H1 (cell line): ENCODE measurements around the gene SYTL2. TPM values are rescaled to one million over a fixed set of nuclear protein-coding genes. Genes with fewer than 3 reads are reported as not detected.

Experiments used
- CTCF ChIA-PET: fragments of 300-600 bp; sonication (Branson Sonifier 250); formaldehyde crosslinking; loops from one replicate; lab custom pipeline; 2021; ENCODE audit not compliant: partially characterized antibody; lab: Charles Lee
- POLR2A ChIA-PET: fragments of 300-600 bp; sonication (Branson Sonifier 250); formaldehyde crosslinking; loops from one replicate; lab custom pipeline; 2021; ENCODE audit warnings: inconsistent platforms; ENCODE audit not compliant: partially characterized antibody; lab: Charles Lee
- DNase-seq, 2 experiments: peaks; one replicate each; pipeline versions ENCODE4 v3.0.0 to v3.0.0-alpha.2; 2010 to 2022; ENCODE audit warnings: low spot score in 2 of 2, low read depth in 1 of 2, mixed read lengths in 1 of 2
- FAIRE-seq: peaks from 2 replicates; lab custom pipeline; 2011; peaks lifted over from hg19 to GRCh38; lab: Jason Lieb, UNC
- H2AFZ ChIP-seq: 2 replicates; pipeline ENCODE4 v1.8.1; 2012; ENCODE audit warnings: low read length, inconsistent platforms
- H2AK5ac ChIP-seq: 2 replicates; pipeline ENCODE4 v1.6.1; 2013; ENCODE audit warnings: low read depth, low read length
- H2BK120ac ChIP-seq: replicated peaks from 2 replicates; pipeline ENCODE3; 2013; ENCODE audit warnings: low read depth, low read length, inconsistent platforms
- H2BK12ac ChIP-seq: 2 replicates; pipeline ENCODE4 v1.6.1; 2013; ENCODE audit warnings: low read depth, low read length
- H2BK15ac ChIP-seq: 2 replicates; pipeline ENCODE4 v1.6.1; 2013; ENCODE audit warnings: low read length
- H2BK20ac ChIP-seq: 2 replicates; pipeline ENCODE4 v1.6.1; 2013; ENCODE audit warnings: low read length
- H2BK5ac ChIP-seq: 2 replicates; pipeline ENCODE4 v1.6.1; 2013; ENCODE audit warnings: low read depth, low read length
- H3K14ac ChIP-seq: 2 replicates; pipeline ENCODE4 v1.6.1; 2013; ENCODE audit warnings: inconsistent platforms; ENCODE audit not compliant: insufficient read length
- H3K18ac ChIP-seq: 2 replicates; pipeline ENCODE4 v1.6.1; 2013; ENCODE audit warnings: low read length; ENCODE audit errors: extremely low read depth
- H3K23ac ChIP-seq: 2 replicates; pipeline ENCODE4 v1.6.1; 2013; ENCODE audit warnings: inconsistent platforms; ENCODE audit not compliant: insufficient read length
- H3K23me2 ChIP-seq: 2 replicates; pipeline ENCODE4 v1.6.1; 2013; ENCODE audit warnings: low read depth, low read length
- H3K27ac ChIP-seq: 2 replicates; pipeline ENCODE4 v1.6.1; 2011; ENCODE audit warnings: low read depth, low read length, inconsistent platforms
- H3K27me3 ChIP-seq, 4 experiments: replicated peaks in 1 of 4; 1 replicate in 1 of 4; 2 replicates in 3 of 4; pipeline versions ENCODE4 v1.6.1 to v1.8.1; 2011 to 2013; ENCODE audit warnings: low read length in 3 of 4, mild to moderate bottlenecking in 3 of 4, inconsistent platforms in 2 of 4, mixed read lengths in 2 of 4, moderate library complexity in 1 of 4; ENCODE audit not compliant: control insufficient read depth in 3 of 4, insufficient read depth in 3 of 4; ENCODE audit errors: extremely low read depth in 1 of 4
- H3K36me3 ChIP-seq, 4 experiments: 2 replicates each; pipeline versions ENCODE4 v1.6.1 to v1.8.1; 2011 to 2013; ENCODE audit warnings: mild to moderate bottlenecking in 4 of 4, low read length in 3 of 4, moderate library complexity in 2 of 4, control low read depth in 1 of 4, inconsistent platforms in 1 of 4; ENCODE audit not compliant: insufficient read depth in 4 of 4, control insufficient read depth in 2 of 4
- H3K4ac ChIP-seq: replicated peaks from 2 replicates; pipeline ENCODE3; 2013; ENCODE audit warnings: low read length, low read depth, mixed read lengths, inconsistent platforms; ENCODE audit not compliant: insufficient read length
- H3K4me1 ChIP-seq, 4 experiments: replicated peaks in 1 of 4; 1 replicate in 1 of 4; 2 replicates in 3 of 4; pipeline versions ENCODE4 v1.6.1 to v1.8.1; 2011 to 2013; ENCODE audit warnings: low read length in 3 of 4, inconsistent platforms in 2 of 4, mixed read lengths in 1 of 4; ENCODE audit not compliant: insufficient read depth in 4 of 4, control insufficient read depth in 3 of 4
- H3K4me2 ChIP-seq, 2 experiments: 2 replicates each; pipeline versions ENCODE4 v1.6.1 to v1.8.1; 2011 to 2013; ENCODE audit warnings: low read depth in 2 of 2, low read length in 2 of 2, control low read depth in 1 of 2, inconsistent platforms in 1 of 2, mild to moderate bottlenecking in 1 of 2; ENCODE audit not compliant: insufficient read depth in 1 of 2
- H3K4me3 ChIP-seq, 4 experiments: fragments of 200-600, 300-600 bp in 1 of 4; sonication (generic), shearing (Covaris generic), sonication (Bioruptor Twin) in 1 of 4; 2 replicates each; pipeline versions ENCODE4 v1.5.1 to v1.8.1; 2011 to 2016; ENCODE audit warnings: low read length in 4 of 4, low read depth in 3 of 4, control low read depth in 2 of 4, inconsistent platforms in 2 of 4, mild to moderate bottlenecking in 2 of 4, mixed read lengths in 1 of 4, moderate library complexity in 1 of 4; ENCODE audit not compliant: insufficient read depth in 2 of 4; ENCODE audit errors: extremely low read depth in 1 of 4
- H3K56ac ChIP-seq: replicated peaks from 2 replicates; pipeline ENCODE3; 2013; ENCODE audit warnings: low read depth, mild to moderate bottlenecking, mixed read lengths, low read length, inconsistent platforms; ENCODE audit not compliant: insufficient read length
- H3K79me1 ChIP-seq: 2 replicates; pipeline ENCODE4 v1.6.1; 2013; ENCODE audit warnings: low read depth, low read length, control low read depth
- H3K79me2 ChIP-seq, 2 experiments: 2 replicates each; pipeline versions ENCODE4 v1.6.1 to v1.8.1; 2012 to 2013; ENCODE audit warnings: low read length in 2 of 2, mild to moderate bottlenecking in 2 of 2, inconsistent platforms in 1 of 2; ENCODE audit not compliant: insufficient read depth in 2 of 2, control insufficient read depth in 1 of 2
- H3K9ac ChIP-seq, 4 experiments: replicated peaks in 1 of 4; 1 replicate in 1 of 4; 2 replicates in 3 of 4; pipeline versions ENCODE4 v1.6.1 to v1.8.1; 2011 to 2013; ENCODE audit warnings: low read depth in 3 of 4, low read length in 3 of 4, control low read depth in 2 of 4, mild to moderate bottlenecking in 2 of 4, moderate library complexity in 2 of 4, inconsistent platforms in 1 of 4; ENCODE audit errors: extremely low read depth in 1 of 4
- H3K9me3 ChIP-seq, 2 experiments: 2 replicates each; pipeline versions ENCODE4 v1.6.1 to v1.8.1; 2012 to 2013; ENCODE audit warnings: mild to moderate bottlenecking in 2 of 2, moderate library complexity in 2 of 2, control low read depth in 1 of 2, inconsistent platforms in 1 of 2, low read depth in 1 of 2, low read length in 1 of 2, mixed read lengths in 1 of 2; ENCODE audit not compliant: insufficient read depth in 2 of 2
- H4K20me1 ChIP-seq, 2 experiments: replicated peaks in 1 of 2; 2 replicates each; pipeline versions ENCODE3 to v1.8.1; 2011 to 2013; ENCODE audit warnings: inconsistent platforms in 2 of 2, low read length in 2 of 2, mild to moderate bottlenecking in 1 of 2; ENCODE audit not compliant: insufficient read depth in 2 of 2, control insufficient read depth in 1 of 2
- H4K5ac ChIP-seq: 2 replicates; pipeline ENCODE4 v1.6.1; 2013; ENCODE audit warnings: low read length, low read depth, mixed read lengths, inconsistent platforms; ENCODE audit not compliant: insufficient read length
- H4K8ac ChIP-seq: 2 replicates; pipeline ENCODE4 v1.8.0; 2013; ENCODE audit warnings: mild to moderate bottlenecking, moderate library complexity, low read length, inconsistent platforms; ENCODE audit not compliant: insufficient read depth; ENCODE audit errors: extremely low read depth
- H4K91ac ChIP-seq: replicated peaks from 2 replicates; pipeline ENCODE3; 2013; ENCODE audit warnings: low read length, mixed read lengths, inconsistent platforms; ENCODE audit not compliant: insufficient read length
- RXRA ChIP-seq: IDR thresholded peaks from 2 replicates; pipeline ENCODE4 v1.6.1; 2011; ENCODE audit warnings: low read depth, mild to moderate bottlenecking, low read length, moderate library complexity; ENCODE audit not compliant: insufficient read depth
- WGBS, 2 experiments: shearing (Covaris generic) in 1 of 2; methylation state at CpG; one replicate each; pipeline versions ENCODE4 v1.1.6 to v1.1.7; 2013 to 2015; ENCODE audit warnings: low lambda C conversion rate in 2 of 2, mixed read lengths in 2 of 2, inconsistent platforms in 1 of 2, low coverage in 1 of 2, missing lambda C conversion rate in 1 of 2; ENCODE audit not compliant: insufficient replicate concordance in 2 of 2, insufficient coverage in 1 of 2, insufficient read length in 1 of 2; ENCODE audit errors: extremely low coverage in 1 of 2, missing lambda C conversion rate in 1 of 2; 5-methylcytosine and 5-hydroxymethylcytosine counted together
- polyA plus RNA-seq, 7 experiments: library from polyadenylated mRNA; depleted of rRNA in 3 of 7; stranded (reverse) in 5 of 7; unstranded in 2 of 7; fragments of >200 nt in 5 of 7; fragments of 200-250 nt in 2 of 7; gene quantifications; 1 replicate in 5 of 7; 2 replicates in 1 of 7; 4 replicates in 1 of 7; pipeline versions ENCODE4 v1.2.1 to v1.2.3, GENCODE V29; 2011 to 2013; ENCODE audit warnings: missing spikeins in 2 of 7, mixed read lengths in 2 of 7
- total RNA-seq: library from RNA; stranded (reverse); fragmentation: NEBNext Ultra II Directional; extraction: Animal tissue kit (Norgen Biotek cat#: 25700); gene quantifications from 2 replicates; pipeline ENCODE4 v1.2.1, GENCODE V29; 2021

The SYTL2 gene
- total and polyA plus RNA-seq, 2 of the 8 experiments (the other 6 are each of a cell fraction or from before 2014, with no cell fraction given) = 1.3 to 9.1 TPM

DNA sequence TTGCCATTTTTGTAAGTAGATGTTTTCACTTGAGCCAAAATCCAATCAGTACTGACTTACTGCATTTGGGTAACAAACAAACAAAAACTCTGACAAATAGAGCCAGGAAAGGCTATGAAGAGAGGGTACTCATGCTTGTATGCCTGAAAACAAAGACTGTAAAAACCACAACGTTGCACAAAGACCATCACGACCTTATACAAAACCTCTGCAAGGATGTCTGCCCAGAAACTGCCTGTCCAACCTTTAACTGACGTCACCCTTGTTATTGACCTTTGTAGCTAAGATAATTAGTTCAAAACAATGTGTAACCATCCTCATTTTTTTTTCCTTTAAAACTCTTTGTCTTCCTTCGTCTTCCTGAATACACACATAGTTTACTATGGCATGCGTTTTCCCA, 145.2 kb downstream of the SYTL2 start:
- Histone ChIP-seq H2AFZ (peak overlapping the region; percentile 95; the same call in 1 of the 2 replicates), H2BK15ac (no peak overlapping the region), H3K36me3 (peaks cover 0 to 19% (median 2%) of the 10 kb centered on the region in 4 experiments; a peak in 4 of 8 replicates), H2AK5ac (no peak overlapping the region), H3K14ac (no peak overlapping the region), H3K9me3 (no peaks in the 10 kb centered on the region), H3K4me2 (peak overlapping the region in 1 of 2 experiments; percentile 97; a peak in 1 of 4 replicates), H3K79me2 (peaks cover 21 to 41% of the 10 kb centered on the region in 2 experiments), H3K27me3 (no peaks in the 10 kb centered on the region), H3K56ac (no peak overlapping the region), H2BK20ac (no peak overlapping the region), H2BK12ac (no peak overlapping the region), H3K4ac (no peak overlapping the region), H2BK120ac (no peak overlapping the region), H3K79me1 (no peaks in the 10 kb centered on the region), H2BK5ac (no peak overlapping the region)
- ChIA-PET POLR2A (no interaction called here), CTCF (no interaction called here)
- WGBS, 2 experiments = 75% methylated on average over 5 of the region's 5 CpGs; no CpG with 5 or more reads in 1 of the 2 experiments
- FAIRE-seq = no peak
- DNase-seq = no peak
- TF ChIP-seq RXRA = no peak
- TF ChIP-seq, all 59 proteins: peak for 0
- H3K4me3 ChIP-seq = 0 out of 8 replicates have a peak overlapping the region, but pooled peaks of 1 of the 4 experiments have one; percentile 98
- H3K4me1 ChIP-seq = peaks cover 0 to 3% (median 0%) of the 10 kb centered on the region in 4 experiments; a peak in 3 of 7 replicates
- H3K27ac ChIP-seq = no peak overlapping the region
- no peak overlapping the region for H4K5ac ChIP-seq
- H3K23ac ChIP-seq = no peak overlapping the region
- H3K18ac ChIP-seq = no peak overlapping the region
- H4K91ac ChIP-seq = no peak overlapping the region
- peaks cover 3% of the 10 kb centered on the region; the same call in 1 of the 2 replicates for H3K23me2 ChIP-seq
- no peak overlapping the region for H4K8ac ChIP-seq
- peak overlapping the region in 1 of 4 experiments; percentile 52; a peak in 2 of 7 replicates for H3K9ac ChIP-seq
- peaks cover 15 to 20% of the 10 kb centered on the region in 2 experiments for H4K20me1 ChIP-seq
